HG03457 (cell line): ENCODE measurements around the gene BCAS3.
"Not testable (repeated sequence)": the region's sequence is repeated elsewhere in the genome, so short reads cannot be mapped to it uniquely, and the experiment has no call there.

Experiments
- ATAC-seq: cut with Tn5 transposase; IDR thresholded peaks from one replicate; pipeline ENCODE4 v1.9.1; 2021; ENCODE audit warnings: moderate number of reproducible peaks; ENCODE audit not compliant: unreplicated experiment

The BCAS3 gene

GRCh38 chr17:61422116-61422799 lies 744.6 kb downstream of the BCAS3 start:
- no peak for ATAC-seq

- no peak for ATAC-seq
Observed at GRCh38 chr17:61422869-61423268, 745.2 kb downstream of the BCAS3 start.

GRCh38 chr17:61423967-61424649 lies 746.5 kb downstream of the BCAS3 start:
- ATAC-seq: no peak

- no peak for ATAC-seq
Observed at GRCh38 chr17:61425682-61426481, 748.2 kb downstream of the BCAS3 start.

GRCh38 chr17:61426482-61427304 lies 749.0 kb downstream of the BCAS3 start:
- no peak for ATAC-seq

GRCh38 chr17:61427567-61427966 lies 749.9 kb downstream of the BCAS3 start:
- ATAC-seq: no peak

- ATAC-seq: no peak
Observed at GRCh38 chr17:61429274-61429673, 751.6 kb downstream of the BCAS3 start.

GRCh38 chr17:61429831-61430230 lies 752.2 kb downstream of the BCAS3 start:
- ATAC-seq: not testable (repeated sequence)

- ATAC-seq: no peak
Observed at GRCh38 chr17:61431594-61432311, 754.1 kb downstream of the BCAS3 start.

- ATAC-seq: no peak
Observed at GRCh38 chr17:61436273-61436672, 758.6 kb downstream of the BCAS3 start.

- no peak for ATAC-seq
Observed at GRCh38 chr17:61436995-61437704, 759.5 kb downstream of the BCAS3 start.

GRCh38 chr17:61440697-61441096 lies 763.0 kb downstream of the BCAS3 start:
- ATAC-seq: no peak

- not testable (repeated sequence) for ATAC-seq
Observed at GRCh38 chr17:61441507-61441906, 763.9 kb downstream of the BCAS3 start.

- ATAC-seq: no peak
Observed at GRCh38 chr17:61442136-61442775, 764.6 kb downstream of the BCAS3 start.
